ENCODE data around the gene KLHL17.
A peak's percentile ranks its signal among the peaks of the same experiment; 100 is the strongest.

The KLHL17 gene

GRCh38 chr1:939511-940106 lies 20.8 kb upstream of the KLHL17 start:
- H2AFZ ChIP-seq, result no peak overlapping the region
- no peak overlapping the region for H3K27ac ChIP-seq
- H3K4me3 ChIP-seq (ENCODE audit: low read depth, low read length), result no peak overlapping the region
- H3K9ac ChIP-seq, result no peak overlapping the region
- peaks cover 2% of the 10 kb centered on the region for H3K4me1 ChIP-seq
- no peaks in the 10 kb centered on the region for H3K36me3 ChIP-seq (ENCODE audit: control insufficient read depth, insufficient read depth, low read length)
- no peaks in the 10 kb centered on the region for H3K9me3 ChIP-seq (ENCODE audit: control insufficient read depth, low read length)
- H3K4me2 ChIP-seq (ENCODE audit: low read length), result peak overlapping the region; percentile 61
- no peaks in the 10 kb centered on the region for H3K27me3 ChIP-seq (ENCODE audit: control insufficient read depth, insufficient read depth, low read length)
- H3K79me2 ChIP-seq, result no peaks in the 10 kb centered on the region
- no peak for TF ChIP-seq CTCF (IDR thresholded peaks at IDR 0.05)

GRCh38 chr1:940107-941014 lies 20.0 kb upstream of the KLHL17 start:
- H3K27ac ChIP-seq, result no peak overlapping the region
- no peaks in the 10 kb centered on the region for H3K79me2 ChIP-seq
- no peak for TF ChIP-seq CTCF (IDR thresholded peaks at IDR 0.05)
- H3K36me3 ChIP-seq (ENCODE audit: control insufficient read depth, insufficient read depth, low read length), result no peaks in the 10 kb centered on the region
- peaks cover 2% of the 10 kb centered on the region for H3K4me1 ChIP-seq
- H2AFZ ChIP-seq, result peak overlapping the region; percentile 38
- no peaks in the 10 kb centered on the region for H3K27me3 ChIP-seq (ENCODE audit: control insufficient read depth, insufficient read depth, low read length)
- H3K4me3 ChIP-seq (ENCODE audit: low read depth, low read length), result peak overlapping the region; percentile 31
- no peaks in the 10 kb centered on the region for H3K9me3 ChIP-seq (ENCODE audit: control insufficient read depth, low read length)
- peak overlapping the region; percentile 82 for H3K4me2 ChIP-seq (ENCODE audit: low read length)
- H3K9ac ChIP-seq, result no peak overlapping the region

- H3K36me3 ChIP-seq (ENCODE audit: control insufficient read depth, insufficient read depth, low read length), result no peaks in the 10 kb centered on the region
- H2AFZ ChIP-seq, result peak overlapping the region; percentile 38
- no peaks in the 10 kb centered on the region for H3K9me3 ChIP-seq (ENCODE audit: control insufficient read depth, low read length)
- H3K4me3 ChIP-seq (ENCODE audit: low read depth, low read length), result peak overlapping the region; percentile 31
- peak overlapping the region; percentile 82 for H3K4me2 ChIP-seq (ENCODE audit: low read length)
- no peak overlapping the region for H3K27ac ChIP-seq
- H3K9ac ChIP-seq, result no peak overlapping the region
- H3K4me1 ChIP-seq, result peaks cover 2% of the 10 kb centered on the region
- no peaks in the 10 kb centered on the region for H3K27me3 ChIP-seq (ENCODE audit: control insufficient read depth, insufficient read depth, low read length)
- no peaks in the 10 kb centered on the region for H3K79me2 ChIP-seq
- no peak for TF ChIP-seq CTCF (IDR thresholded peaks at IDR 0.05)
These were observed 19.3 kb upstream of the KLHL17 start for GRCh38 chr1:941015-941587.

DNA sequence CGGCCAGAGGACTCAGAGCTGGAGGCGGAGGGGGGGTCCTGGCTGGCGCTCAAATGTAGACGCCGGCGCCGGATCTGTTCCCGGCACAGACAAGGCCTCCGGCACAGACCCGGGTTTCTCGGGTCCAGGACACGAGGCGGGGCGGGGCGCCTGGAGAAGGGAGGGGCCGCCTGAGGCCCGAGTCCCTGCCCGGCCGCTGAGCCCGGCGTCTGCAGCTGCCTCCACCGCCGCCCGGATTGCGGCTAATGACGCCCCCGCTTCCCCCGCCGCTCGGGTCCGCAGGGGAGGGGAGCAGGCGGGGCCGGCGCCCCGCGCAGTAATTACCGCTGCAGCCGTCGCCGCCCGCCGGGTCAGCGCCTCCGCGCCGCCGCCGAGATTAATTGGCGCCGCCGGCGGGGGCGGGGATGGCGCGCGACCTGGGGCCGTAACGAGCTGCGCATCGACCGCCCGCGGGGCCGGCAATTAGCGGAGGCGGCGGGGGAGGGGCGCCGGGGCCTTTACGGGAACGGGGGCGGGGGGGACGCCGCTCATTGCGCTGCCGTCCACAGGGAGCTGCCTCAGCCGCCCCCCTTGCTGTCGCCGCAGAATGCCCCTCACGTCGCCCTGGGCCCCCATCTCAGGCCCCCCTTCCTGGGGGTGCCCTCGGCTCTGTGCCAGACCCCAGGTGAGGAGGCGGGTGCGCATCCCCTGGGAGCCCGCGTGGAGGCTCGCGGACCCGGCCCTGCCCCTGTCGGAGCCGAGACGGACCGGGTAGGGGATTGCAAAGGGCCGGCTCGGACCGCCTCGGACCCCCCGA lies 18.6 kb upstream of the KLHL17 start:
- H3K36me3 ChIP-seq (ENCODE audit: control insufficient read depth, insufficient read depth, low read length), result no peaks in the 10 kb centered on the region
- peaks cover 2% of the 10 kb centered on the region for H3K4me1 ChIP-seq
- H3K27ac ChIP-seq, result no peak overlapping the region
- no peaks in the 10 kb centered on the region for H3K9me3 ChIP-seq (ENCODE audit: control insufficient read depth, low read length)
- no peak overlapping the region for H3K4me3 ChIP-seq (ENCODE audit: low read depth, low read length)
- no peaks in the 10 kb centered on the region for H3K27me3 ChIP-seq (ENCODE audit: control insufficient read depth, insufficient read depth, low read length)
- TF ChIP-seq CTCF (IDR thresholded peaks at IDR 0.05), result no peak
- peak overlapping the region; percentile 82 for H3K4me2 ChIP-seq (ENCODE audit: low read length)
- peak overlapping the region; percentile 22 for H2AFZ ChIP-seq
- H3K79me2 ChIP-seq, result no peaks in the 10 kb centered on the region
- no peak overlapping the region for H3K9ac ChIP-seq

Measured in parathyroid adenoma (tissue), 2 donors.